Skin epidermis (tissue), 12 donors: ENCODE results near the gene CNTN1.
A peak's percentile ranks its signal among the peaks of the same experiment; 100 is the strongest.

Experiments
- H3K27ac ChIP-seq, 21 experiments: fragments of 200-600 bp; sonication (generic) in 11 of 21; one replicate each; pipeline ENCODE4 v1.5.0; 2020; ENCODE audit warnings: mild to moderate bottlenecking in 3 of 21, inconsistent platforms in 2 of 21, moderate library complexity in 2 of 21
- H3K4me3 ChIP-seq, 7 experiments: fragments of 200-600 bp; sonication (generic) in 2 of 7; one replicate each; pipeline ENCODE4 v1.5.0; 2020; ENCODE audit warnings: inconsistent platforms in 2 of 7, mild to moderate bottlenecking in 2 of 7, moderate library complexity in 1 of 7

The CNTN1 gene

DNA sequence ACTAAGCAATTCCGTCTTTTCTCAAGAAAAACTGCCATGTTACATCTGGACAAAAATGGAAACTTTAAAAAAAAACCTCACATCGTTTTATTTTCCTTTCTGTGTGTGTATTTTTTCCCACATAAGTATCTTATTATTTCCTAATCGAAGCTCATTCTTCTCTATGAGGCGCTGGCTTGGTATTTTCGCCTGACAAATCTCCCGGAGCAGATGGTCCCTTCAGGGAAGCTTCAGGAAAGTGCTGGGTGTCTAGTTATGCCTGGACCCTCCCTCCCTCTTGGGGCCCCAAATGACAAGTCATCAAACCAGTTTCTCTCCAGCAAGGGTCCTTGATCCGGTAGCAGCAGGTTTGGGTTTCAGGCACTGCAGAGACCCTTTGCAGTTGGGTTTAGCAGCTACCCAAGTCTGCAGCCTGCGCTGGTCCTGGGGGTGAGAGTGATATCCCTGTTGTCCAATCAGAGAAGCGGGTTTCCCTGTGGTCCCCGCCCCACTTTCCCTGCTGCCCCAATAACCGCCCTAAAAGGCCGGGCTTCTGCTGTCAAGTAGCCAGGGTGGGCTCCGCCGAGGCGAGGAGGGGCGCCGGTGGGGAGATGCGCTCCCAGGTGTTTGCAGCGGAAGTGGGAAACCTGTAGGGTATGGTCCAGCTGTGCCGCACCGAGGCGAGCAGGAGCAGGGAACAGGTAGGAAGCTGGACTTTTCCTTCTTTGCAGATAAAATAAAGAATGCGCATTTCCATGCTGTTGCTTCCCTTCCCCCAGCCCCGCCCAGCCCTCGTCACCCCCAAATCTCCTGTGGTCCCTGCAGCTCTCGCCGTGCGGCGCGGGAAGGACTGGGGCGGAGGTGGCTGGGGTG lies at the start of gene CNTN1:
Gene CNTN1 (plus strand): TSS at position 527 of the 852 bp plus-strand sequence.
- Histone ChIP-seq H3K27ac (peak within 1 kb of the TSS in 8 of 21 experiments; percentile 2 to 66 (median 28)), H3K4me3 (peak within 1 kb of the TSS; percentile 24 to 60 (median 45))

DNA sequence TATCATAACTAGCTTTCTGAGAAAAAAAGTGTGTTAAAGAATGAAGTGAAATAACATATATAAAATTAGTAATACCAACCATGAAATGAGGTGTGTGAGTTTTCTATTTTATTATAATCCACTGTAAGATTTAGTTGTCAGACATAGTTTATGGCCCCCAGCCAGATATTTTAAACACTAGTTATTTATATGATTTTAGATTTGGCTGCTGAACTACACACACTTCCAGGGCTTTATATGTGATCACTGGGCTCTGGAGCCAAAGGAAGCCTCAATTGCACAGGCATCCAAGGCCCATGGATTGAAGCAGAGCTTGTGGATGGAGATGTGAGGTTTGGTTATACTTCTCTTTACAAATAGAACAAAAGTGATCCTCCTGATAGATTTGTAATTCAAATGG lies 48.7 kb upstream of the CNTN1 start:
- H3K27ac ChIP-seq: no peak overlapping the region
- H3K4me3 ChIP-seq: no peak overlapping the region

DNA sequence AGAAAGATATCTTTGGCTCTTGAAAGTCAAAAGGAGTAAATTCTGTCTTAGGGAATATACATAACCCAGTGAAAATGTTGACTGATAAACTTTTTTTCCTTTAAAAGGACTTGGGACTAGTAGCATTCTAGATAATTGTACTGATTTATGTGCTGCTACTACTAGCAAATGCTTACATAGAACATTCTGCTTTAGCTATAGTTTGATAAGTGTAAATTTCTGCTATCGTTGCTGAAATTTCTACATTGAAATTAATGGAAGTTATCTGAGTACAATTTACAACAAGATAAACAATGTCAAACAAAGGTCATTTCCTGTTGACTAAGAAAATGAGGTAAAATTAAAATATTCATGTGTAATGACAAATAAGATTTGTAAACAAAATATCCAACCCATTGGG lies 48.3 kb upstream of the CNTN1 start:
- H3K4me3 ChIP-seq: no peak overlapping the region
- no peak overlapping the region for H3K27ac ChIP-seq

GRCh38 chr12:40644708-40645107 lies 47.5 kb upstream of the CNTN1 start:
- H3K4me3 ChIP-seq: no peak overlapping the region
- no peak overlapping the region for H3K27ac ChIP-seq

GRCh38 chr12:40645361-40645760 lies 46.9 kb upstream of the CNTN1 start:
- no peak overlapping the region for H3K4me3 ChIP-seq
- H3K27ac ChIP-seq: no peak overlapping the region

DNA sequence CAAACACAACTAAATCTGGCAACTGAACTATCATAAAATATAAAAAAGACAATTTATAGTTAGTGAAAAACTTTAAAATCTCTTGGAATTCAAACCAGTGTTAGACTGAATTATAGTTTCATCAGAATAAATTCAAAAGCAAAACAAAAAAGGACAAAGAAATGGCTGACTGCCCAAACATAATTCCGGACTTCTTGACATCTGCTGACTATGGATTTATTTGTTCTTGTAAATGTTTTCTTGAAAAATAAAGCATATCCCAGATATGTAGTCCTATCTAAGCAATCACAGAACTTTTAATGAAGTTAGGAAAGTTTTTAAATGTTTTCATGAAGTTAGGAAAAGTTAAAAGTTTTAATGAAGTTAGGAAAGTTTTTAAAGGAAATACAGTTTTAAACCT lies 45.8 kb upstream of the CNTN1 start:
- H3K4me3 ChIP-seq: no peak overlapping the region
- H3K27ac ChIP-seq: no peak overlapping the region

- Histone ChIP-seq H3K27ac (no peak overlapping the region), H3K4me3 (no peak overlapping the region)
Observed at GRCh38 chr12:40646911-40647310, 45.3 kb upstream of the CNTN1 start.

DNA sequence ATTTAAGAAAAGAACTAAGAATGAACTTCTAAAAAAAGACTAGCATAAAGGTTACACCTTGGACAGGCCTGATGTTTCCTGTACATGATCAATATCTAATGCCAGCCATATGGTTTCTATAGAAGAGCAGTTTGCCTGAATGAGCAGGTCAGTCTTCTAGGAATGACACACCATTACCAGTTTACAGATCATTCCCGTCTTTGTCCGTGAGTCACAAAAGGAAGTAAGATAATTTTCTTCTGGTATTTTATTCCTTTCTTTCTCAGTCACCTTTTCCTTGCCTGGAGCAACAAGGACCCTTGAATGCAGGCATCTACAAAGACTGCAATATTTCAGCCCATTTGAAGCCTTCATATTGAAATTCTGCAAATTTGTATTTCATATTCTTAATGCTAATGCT lies 44.6 kb upstream of the CNTN1 start:
- Histone ChIP-seq H3K4me3 (no peak overlapping the region), H3K27ac (no peak overlapping the region)

DNA sequence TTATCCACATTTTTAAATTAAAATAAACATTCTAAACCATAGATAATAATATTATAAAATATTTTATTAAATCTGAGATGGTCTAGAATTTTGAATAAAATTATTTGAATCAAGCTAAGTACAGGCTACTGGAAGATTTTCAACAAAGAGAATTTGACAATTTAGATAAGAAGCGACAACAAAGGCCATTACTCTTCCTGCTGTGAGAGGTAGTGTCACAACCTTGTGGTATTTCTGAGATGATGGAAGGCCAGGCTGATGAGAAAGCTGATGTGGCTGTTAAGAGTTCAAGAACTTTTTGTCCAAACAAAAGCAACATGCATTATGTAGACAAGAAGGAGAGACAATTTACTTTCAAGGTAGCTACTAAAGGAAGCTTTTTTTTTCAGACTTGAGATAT lies 43.7 kb upstream of the CNTN1 start:
- H3K4me3 ChIP-seq: no peak overlapping the region
- no peak overlapping the region for H3K27ac ChIP-seq

DNA sequence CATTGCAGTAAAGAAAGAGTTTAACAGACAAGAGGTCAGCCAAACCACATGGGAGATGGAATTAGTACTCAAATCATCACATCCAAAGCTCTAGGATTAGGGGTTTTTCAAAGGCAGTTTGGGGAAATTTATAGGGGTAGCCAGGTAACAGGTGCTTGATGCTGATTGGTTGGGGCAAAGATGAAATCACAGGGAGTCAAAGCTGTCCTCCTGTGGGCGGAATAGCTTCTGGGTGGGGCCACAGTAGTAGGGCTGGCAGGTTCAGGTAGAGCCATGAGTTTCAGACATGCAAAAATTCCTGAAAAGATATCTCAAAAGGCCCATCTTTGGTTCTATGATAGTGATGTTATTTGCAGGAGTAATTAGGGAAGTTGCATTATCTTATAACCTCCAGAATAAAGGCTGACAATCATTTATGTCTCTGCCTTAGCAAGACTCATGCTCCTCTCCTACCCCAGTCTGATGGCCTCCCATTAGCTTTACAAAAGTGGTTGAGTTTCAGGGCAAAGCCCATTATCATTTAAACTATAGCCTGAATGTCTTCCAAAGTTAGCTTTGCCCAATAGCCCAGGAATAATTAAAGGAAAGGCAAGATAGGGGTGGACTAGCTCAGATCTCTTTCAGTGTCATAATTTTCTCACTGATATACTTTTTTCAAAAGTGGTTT lies 42.1 kb upstream of the CNTN1 start:
- Histone ChIP-seq H3K27ac (no peak overlapping the region), H3K4me3 (no peak overlapping the region)

- H3K4me3 ChIP-seq: no peak overlapping the region
- H3K27ac ChIP-seq: no peak overlapping the region
Observed at GRCh38 chr12:40655451-40655850, 36.8 kb upstream of the CNTN1 start.

GRCh38 chr12:40662366-40662765 lies 29.9 kb upstream of the CNTN1 start:
- no peak overlapping the region for H3K4me3 ChIP-seq
- H3K27ac ChIP-seq: no peak overlapping the region

DNA sequence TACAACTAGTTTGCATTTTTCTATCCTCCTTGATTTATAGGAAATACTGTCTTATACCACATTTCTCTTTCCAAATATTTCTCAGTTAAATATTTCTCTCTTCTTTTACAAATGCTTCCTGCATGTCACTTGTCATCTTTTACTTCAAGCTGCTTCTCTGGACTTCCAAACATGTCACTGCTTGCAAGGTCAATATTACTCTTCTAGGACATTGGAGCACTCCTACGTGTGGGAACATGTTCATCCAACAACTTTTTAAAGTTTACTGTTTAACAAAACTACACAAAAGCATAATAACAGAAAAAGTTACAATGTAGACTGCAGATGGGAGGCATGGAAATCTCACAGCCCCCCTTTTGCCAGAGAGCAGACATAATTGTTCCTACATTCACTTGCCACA lies 28.5 kb upstream of the CNTN1 start:
- Histone ChIP-seq H3K4me3 (no peak overlapping the region), H3K27ac (no peak overlapping the region)

GRCh38 chr12:40668099-40668529 lies 24.1 kb upstream of the CNTN1 start:
- no peak overlapping the region for H3K27ac ChIP-seq
- no peak overlapping the region for H3K4me3 ChIP-seq

- H3K27ac ChIP-seq: no peak overlapping the region
- no peak overlapping the region for H3K4me3 ChIP-seq
Observed at GRCh38 chr12:40672741-40673271, 19.4 kb upstream of the CNTN1 start.

DNA sequence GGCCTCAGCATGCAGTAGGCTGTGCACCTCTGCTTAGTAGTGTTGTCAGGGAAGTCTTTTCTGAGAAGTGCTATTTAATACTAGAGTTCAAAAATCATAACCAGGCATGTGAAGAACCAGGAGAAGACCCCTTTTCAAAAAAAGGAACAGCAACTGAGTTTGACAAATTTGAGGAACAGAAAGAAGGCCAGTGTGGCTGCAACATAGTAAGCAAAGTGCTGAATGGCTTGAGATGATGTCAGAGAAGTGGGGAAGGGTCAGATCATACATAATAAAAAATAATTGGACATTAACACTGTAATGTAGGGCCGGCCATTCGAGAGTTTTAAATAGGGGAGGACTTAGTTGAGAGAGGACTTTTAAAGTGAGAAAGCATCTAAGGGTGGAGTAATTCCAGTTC lies 11.1 kb upstream of the CNTN1 start:
- H3K27ac ChIP-seq: no peak overlapping the region
- H3K4me3 ChIP-seq: no peak overlapping the region

GRCh38 chr12:40684986-40685385 lies 7.3 kb upstream of the CNTN1 start:
- Histone ChIP-seq H3K4me3 (no peak overlapping the region), H3K27ac (no peak overlapping the region)

GRCh38 chr12:40688085-40688725 lies 4.0 kb upstream of the CNTN1 start:
- H3K4me3 ChIP-seq: no peak overlapping the region
- H3K27ac ChIP-seq: no peak overlapping the region

DNA sequence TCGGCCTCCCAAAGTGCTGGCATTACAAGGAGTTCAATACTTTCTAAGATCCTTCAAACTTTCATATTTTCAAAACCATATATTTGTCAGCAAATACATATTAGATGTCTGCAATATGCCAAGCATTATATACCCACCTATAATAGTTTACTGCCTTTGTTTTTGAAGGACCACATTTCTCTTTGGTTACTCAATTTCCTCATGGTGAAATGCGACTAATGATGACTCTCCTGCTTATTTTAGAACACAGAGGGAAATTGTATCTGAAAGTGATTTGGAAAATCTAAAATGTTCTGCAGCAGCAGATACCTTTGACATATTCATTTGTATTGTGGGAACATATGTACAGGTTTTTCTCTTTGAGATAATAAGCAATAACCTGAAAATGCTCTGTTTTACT lies 2.7 kb upstream of the CNTN1 start:
- H3K4me3 ChIP-seq: no peak overlapping the region
- H3K27ac ChIP-seq: no peak overlapping the region

DNA sequence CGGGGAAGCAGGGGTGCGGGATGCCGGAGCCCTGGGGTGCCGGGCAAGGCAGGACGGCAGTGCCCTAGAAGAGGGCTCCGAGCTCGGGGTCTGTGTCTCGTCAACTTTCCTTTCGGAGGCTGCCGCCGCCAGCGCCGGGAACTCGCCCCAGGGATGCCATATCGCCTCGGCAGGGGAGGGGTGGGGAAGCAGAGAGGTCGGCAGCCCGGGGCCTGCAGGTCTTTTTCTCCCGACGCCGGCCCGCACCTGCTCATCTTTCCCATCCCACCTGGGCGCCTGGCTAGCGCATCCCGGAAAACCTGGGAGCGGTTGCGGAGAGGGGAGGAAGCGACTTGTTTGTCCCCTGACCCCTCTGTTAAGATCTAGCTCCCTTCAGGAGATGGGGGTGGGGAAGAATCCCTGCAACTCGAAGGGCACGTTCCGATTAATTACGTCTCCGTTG lies 547 bp downstream of the CNTN1 start:
- Histone ChIP-seq H3K27ac (peak overlapping the region in 8 of 21 experiments; percentile 2 to 66 (median 28)), H3K4me3 (peak overlapping the region; percentile 24 to 60 (median 45))
